Vagina (tissue), 2 donors: Measurements from ENCODE around the gene ILDR2.

Source experiments
- CTCF ChIP-seq, 3 experiments: fragments of 450-650 bp in 2 of 3; fragments of 200-600 bp in 1 of 3; sonication (generic) in 1 of 3; IDR thresholded peaks; one replicate each; pipeline ENCODE4 v1.5.1; 2017 to 2019; ENCODE audit warnings: antibody characterized with exemption in 3 of 3, mild to moderate bottlenecking in 2 of 3, moderate library complexity in 2 of 3
- POLR2AphosphoS5 ChIP-seq, 2 donors: sonication (generic); formaldehyde crosslinking; IDR thresholded peaks; one replicate each; pipeline ENCODE4 v1.9.0; 2017; ENCODE audit warnings: antibody characterized with exemption in 2 of 2, mild to moderate bottlenecking in 2 of 2, low read depth in 1 of 2; ENCODE audit not compliant: insufficient read depth in 1 of 2

GRCh38 chr1:166980383-166980782, 5.0 kb upstream of the ILDR2 start:
- no peak for TF ChIP-seq CTCF (IDR thresholded peaks at IDR 0.05)
- TF ChIP-seq POLR2AphosphoS5 (IDR thresholded peaks at IDR 0.05; ENCODE audit: insufficient read depth in 1 of 2, low read depth in 1 of 2): no peak
